ENCODE results near the gene PHF1. TPM values are rescaled to one million over a fixed set of nuclear protein-coding genes. Genes with fewer than 3 reads are reported as not detected.
"Not testable (repeated sequence)": the region's sequence is repeated elsewhere in the genome, so short reads cannot be mapped to it uniquely, and the experiment has no call there.

PHF1 gene
- total RNA-seq = 10 to 100 TPM; 71.4 to 75.7 TPM
- polyA plus RNA-seq (2013, experiment 1 of 2) = 71.2 TPM
- 61.2 TPM for polyA plus RNA-seq (2013, experiment 2 of 2)
- long read RNA-seq, experiment 1, partial matches to known transcripts = 7 of 22 reads
- long read RNA-seq, experiment 1, other reads (novel, unspliced or antisense) = 13 of 22 reads
- long read RNA-seq, experiment 2, transcript PHF1-202 (15 exons, 2,330 nt) = major isoform, 9 of 41 reads
- long read RNA-seq, experiment 2, partial matches to known transcripts = 10 of 41 reads
- long read RNA-seq, experiment 2, other reads (novel, unspliced or antisense) = 18 of 41 reads
- long read RNA-seq, experiment 3, transcript PHF1-202 (15 exons, 2,330 nt) = major isoform, 13 of 42 reads
- long read RNA-seq, experiment 3, transcript PHF1-211 (15 exons, 1,752 nt) = minor isoform, 6 of 42 reads
- long read RNA-seq, experiment 3, partial matches to known transcripts = 4 of 42 reads
- long read RNA-seq, experiment 3, other reads (novel, unspliced or antisense) = 18 of 42 reads
- long read RNA-seq, experiment 4, partial matches to known transcripts = 3 of 7 reads
- long read RNA-seq, experiment 4, other reads (novel, unspliced or antisense) = 4 of 7 reads

DNA sequence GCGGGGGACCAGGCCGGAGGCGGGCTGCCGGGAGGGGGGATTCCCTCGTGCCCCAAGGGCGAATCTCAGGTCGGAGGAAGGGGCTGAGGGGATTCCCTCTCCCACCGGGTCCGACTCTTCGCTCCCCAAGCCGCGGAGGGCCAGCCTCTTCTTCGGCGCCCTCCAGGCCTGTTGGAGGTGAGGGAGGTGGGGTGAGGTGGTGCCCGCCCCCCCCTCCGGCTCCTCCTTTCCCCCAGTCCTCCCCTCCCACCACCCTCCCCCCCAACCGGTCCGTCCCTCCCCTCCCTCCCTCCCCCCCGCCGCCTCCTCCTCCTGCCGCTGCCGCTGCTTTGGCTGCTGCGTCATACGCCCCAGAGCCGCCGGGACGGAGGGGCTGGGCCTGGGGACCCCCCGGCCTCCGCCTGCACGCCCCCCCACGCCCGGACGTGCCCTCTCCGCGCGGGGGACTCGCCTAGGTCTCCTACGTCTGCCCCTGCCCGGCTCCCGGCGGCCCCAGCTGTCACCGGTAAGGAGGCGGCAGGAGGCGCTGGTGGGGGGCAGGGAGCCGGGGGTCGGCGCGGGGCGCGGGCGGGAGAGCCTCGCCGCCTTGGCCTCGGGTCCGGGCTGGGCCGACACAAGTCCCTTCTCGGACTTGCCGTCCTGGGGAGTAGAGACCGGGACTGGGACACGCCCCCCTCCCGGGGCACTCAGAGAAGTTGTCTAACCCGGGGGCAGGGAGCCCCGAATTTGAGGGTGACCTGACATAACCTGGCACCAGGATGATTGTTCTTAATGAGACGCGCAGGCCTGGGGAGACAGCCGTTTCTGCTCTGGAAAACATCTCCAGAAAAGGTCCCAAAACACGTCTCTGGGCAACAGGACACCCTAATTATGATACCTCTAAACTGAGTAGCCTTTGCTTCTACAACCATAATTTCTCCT is at the start of gene PHF1:
PHF1 (plus strand) TSS at position 304 of the 921 bp plus-strand sequence. CDS start 1,250 bp downstream, outside the sequence.
- Mint-ChIP-seq H3K27ac (peak within 1 kb of the TSS; percentile 96), H3K9me3 (no peaks in the 10 kb centered on the region), H3K36me3 (ENCODE audit: low read depth) (peaks cover 52% of the 10 kb centered on the region), H3K4me1 (peaks cover 18% of the 10 kb centered on the region), H3K27me3 (ENCODE audit: insufficient read depth) (no peaks in the 10 kb centered on the region), H3K4me3 (peak within 1 kb of the TSS; percentile 69)
- TF ChIP-seq, protein P1, sequence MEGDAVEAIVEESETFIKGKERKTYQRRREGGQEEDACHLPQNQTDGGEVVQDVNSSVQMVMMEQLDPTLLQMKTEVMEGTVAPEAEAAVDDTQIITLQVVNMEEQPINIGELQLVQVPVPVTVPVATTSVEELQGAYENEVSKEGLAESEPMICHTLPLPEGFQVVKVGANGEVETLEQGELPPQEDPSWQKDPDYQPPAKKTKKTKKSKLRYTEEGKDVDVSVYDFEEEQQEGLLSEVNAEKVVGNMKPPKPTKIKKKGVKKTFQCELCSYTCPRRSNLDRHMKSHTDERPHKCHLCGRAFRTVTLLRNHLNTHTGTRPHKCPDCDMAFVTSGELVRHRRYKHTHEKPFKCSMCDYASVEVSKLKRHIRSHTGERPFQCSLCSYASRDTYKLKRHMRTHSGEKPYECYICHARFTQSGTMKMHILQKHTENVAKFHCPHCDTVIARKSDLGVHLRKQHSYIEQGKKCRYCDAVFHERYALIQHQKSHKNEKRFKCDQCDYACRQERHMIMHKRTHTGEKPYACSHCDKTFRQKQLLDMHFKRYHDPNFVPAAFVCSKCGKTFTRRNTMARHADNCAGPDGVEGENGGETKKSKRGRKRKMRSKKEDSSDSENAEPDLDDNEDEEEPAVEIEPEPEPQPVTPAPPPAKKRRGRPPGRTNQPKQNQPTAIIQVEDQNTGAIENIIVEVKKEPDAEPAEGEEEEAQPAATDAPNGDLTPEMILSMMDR (conservative IDR thresholded peaks at IDR 0.05) = no peak
- peak within 1 kb of the TSS; percentile 80 for H3K27ac ChIP-seq (ENCODE audit: low read depth, low read length)
- H3K4me3 ChIP-seq (ENCODE audit: low read length) = peak within 1 kb of the TSS; percentile 95
- peaks cover 61% of the 10 kb centered on the region for H3K36me3 ChIP-seq (ENCODE audit: control insufficient read depth, insufficient read depth, low read length)
- no peak for DNase-seq
- no peaks in the 10 kb centered on the region for H3K9me3 ChIP-seq (ENCODE audit: control insufficient read depth, low read length)
- 1% methylated on average over 12 to 54 of the region's 67 CpGs for WGBS, 2 experiments (ENCODE audit: insufficient coverage in 1 of 2, insufficient read length in 1 of 2)
- peak within 1 kb of the TSS; percentile 75 for H3K9ac ChIP-seq (ENCODE audit: extremely low read depth, low read length, poor library complexity, severe bottlenecking)
- H3K27me3 ChIP-seq (ENCODE audit: control insufficient read depth, insufficient read depth, low read length, poor library complexity, severe bottlenecking) = no peaks in the 10 kb centered on the region
- no peaks in the 10 kb centered on the region for H3K4me1 ChIP-seq (ENCODE audit: control insufficient read depth, insufficient read depth, low read length)

DNA sequence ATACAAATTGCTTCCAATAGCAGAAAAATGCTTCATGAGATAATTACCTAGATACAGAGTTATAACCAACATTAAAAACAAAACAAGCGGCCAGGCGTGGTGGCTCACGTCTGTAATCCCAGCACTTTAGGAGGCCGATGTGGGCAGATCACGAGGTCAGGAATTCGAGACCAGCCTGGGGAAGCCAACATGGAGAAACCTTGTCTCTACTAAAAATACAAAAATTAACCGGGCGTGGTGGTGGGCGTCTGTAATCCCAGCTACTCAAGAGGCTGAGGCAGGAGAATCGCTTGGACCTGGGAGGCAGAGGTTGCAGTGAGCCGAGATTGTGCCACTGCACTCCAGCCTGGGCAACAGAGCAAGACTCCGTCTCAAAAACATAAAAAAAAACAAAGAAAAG is 47.3 kb upstream of the PHF1 start:
- not testable (repeated sequence) for DNase-seq; H3K27ac Mint-ChIP-seq; H3K9me3 ChIP-seq (ENCODE audit: control insufficient read depth, low read length); H3K27me3 Mint-ChIP-seq (ENCODE audit: insufficient read depth); H3K27me3 ChIP-seq (ENCODE audit: control insufficient read depth, insufficient read depth, low read length, poor library complexity, severe bottlenecking); H3K27ac ChIP-seq (ENCODE audit: low read depth, low read length); H3K4me3 Mint-ChIP-seq; H3K4me3 ChIP-seq (ENCODE audit: low read length); H3K9me3 Mint-ChIP-seq; H3K36me3 ChIP-seq (ENCODE audit: control insufficient read depth, insufficient read depth, low read length); H3K9ac ChIP-seq (ENCODE audit: extremely low read depth, low read length, poor library complexity, severe bottlenecking); H3K36me3 Mint-ChIP-seq (ENCODE audit: low read depth)
- peaks cover 14% of the 10 kb centered on the region for H3K4me1 ChIP-seq (ENCODE audit: control insufficient read depth, insufficient read depth, low read length)
- peaks cover 31% of the 10 kb centered on the region for H3K4me1 Mint-ChIP-seq
- WGBS, 2 experiments (ENCODE audit: insufficient coverage in 1 of 2, insufficient read length in 1 of 2) = 89 to 96% methylated on average over 6 to 12 of the region's 12 CpGs

DNA sequence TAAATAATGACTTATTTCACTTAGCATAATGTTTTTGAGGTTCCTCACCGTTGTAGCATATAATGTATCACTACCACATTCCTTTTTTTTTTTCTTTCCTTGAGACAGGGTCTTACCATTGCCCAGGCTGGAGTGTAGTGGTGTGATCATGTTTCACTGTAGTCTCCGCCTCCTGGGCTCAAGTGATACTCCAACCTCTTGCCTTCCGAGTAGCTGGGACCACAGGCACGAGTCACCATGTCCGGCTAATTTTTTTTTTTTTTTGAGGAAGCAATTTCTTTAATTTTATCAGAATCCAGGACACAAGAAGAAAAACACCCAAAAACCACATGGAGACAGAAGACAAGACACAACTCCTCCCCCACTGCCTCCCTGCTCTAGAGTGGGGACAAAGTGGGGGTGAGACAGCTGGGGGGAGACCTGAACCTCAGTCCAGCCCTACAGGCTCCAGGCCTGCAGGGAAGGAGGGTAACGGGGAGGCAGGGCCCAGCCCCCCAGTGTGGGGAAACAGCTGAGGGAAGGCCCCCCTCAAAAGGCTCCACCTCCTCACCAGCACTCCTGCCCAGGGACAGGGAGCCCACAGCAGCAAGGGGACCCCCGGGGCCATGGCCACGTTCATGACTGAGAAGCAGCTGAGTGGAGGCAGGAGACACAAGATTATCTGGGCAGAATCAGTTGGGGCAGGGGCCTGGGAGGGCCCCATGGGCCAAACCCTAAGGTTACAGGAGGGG is 46.2 kb upstream of the PHF1 start:
- not testable (repeated sequence) for H3K9me3 Mint-ChIP-seq; H3K36me3 ChIP-seq (ENCODE audit: control insufficient read depth, insufficient read depth, low read length); H3K36me3 Mint-ChIP-seq (ENCODE audit: low read depth); H3K9me3 ChIP-seq (ENCODE audit: control insufficient read depth, low read length); H3K27me3 ChIP-seq (ENCODE audit: control insufficient read depth, insufficient read depth, low read length, poor library complexity, severe bottlenecking); H3K27ac ChIP-seq (ENCODE audit: low read depth, low read length); H3K27me3 Mint-ChIP-seq (ENCODE audit: insufficient read depth); H3K4me3 Mint-ChIP-seq; H3K9ac ChIP-seq (ENCODE audit: extremely low read depth, low read length, poor library complexity, severe bottlenecking); H3K4me3 ChIP-seq (ENCODE audit: low read length)
- peaks cover 14% of the 10 kb centered on the region for H3K4me1 ChIP-seq (ENCODE audit: control insufficient read depth, insufficient read depth, low read length)
- Mint-ChIP-seq H3K4me1 (peaks cover 25% of the 10 kb centered on the region), H3K27ac (peak overlapping the region; percentile 32)
- WGBS, 2 experiments (ENCODE audit: insufficient coverage in 1 of 2, insufficient read length in 1 of 2) = 40 to 60% methylated on average over 1 to 7 of the region's 8 CpGs
- DNase-seq = peak; percentile 80
